ENCODE data around the gene TRIM28. TPM values are rescaled to one million over a fixed set of nuclear protein-coding genes. Genes with fewer than 3 reads are reported as not detected.

The TRIM28 gene
- total RNA-seq, 2 experiments from 2014 or later: 527 to 550 TPM

DNA sequence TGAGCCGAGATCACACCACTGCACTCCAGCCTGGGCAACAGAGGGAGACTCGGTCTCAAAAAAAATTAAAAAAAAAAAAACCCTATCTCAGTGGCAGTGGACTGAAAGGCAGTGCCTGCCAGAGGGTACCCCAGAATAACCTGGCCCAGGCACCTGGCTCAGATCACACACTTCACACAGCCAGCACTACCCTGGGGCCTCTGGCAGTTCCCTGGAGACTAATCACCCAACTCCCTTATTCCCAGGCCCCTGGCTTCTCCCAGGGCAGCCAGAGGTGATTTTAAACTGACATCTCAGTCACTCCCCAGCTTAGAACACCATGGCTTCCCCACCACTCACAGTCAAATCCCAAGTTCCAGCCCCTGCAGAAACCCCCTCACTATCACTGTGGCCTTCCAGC is 28.6 kb upstream of the TRIM28 start:
- intact Hi-C loops (cut with micrococcal nuclease): no loop called here
- CTCF ChIA-PET: interaction anchor here (1.6 kb wide), 1 partner anchor 66 kb away, joined by 4 read pairs; no protein-coding TSS in a partner anchor

DNA sequence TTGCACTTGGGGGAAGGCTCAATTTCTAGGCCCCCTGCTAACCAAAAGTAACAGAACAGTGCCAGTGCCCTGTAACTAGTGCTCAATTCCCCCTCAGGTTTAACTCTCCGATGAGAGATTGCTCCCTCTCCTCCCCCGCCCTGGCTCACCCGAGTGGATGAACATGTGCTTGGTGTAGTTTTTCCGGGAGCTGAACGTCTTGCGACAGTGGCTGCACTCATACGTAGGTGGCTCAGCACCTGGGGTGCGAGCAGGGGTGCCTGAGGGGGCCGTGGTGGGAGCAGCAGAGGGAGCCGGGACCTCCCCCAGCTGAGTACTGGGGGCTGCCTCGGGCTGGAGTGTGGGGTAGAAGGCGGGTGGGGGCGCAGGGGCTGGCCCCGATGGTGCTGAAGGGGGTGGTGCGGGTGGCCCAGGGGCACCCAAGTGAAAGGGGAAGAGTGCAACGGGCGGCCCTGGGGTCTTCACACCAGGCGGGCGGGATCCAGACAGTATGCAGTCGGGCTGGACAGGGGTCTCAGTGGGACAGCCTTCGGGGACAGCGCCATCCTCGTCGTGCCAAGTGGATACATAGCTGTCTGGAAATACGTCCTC is 27.5 kb upstream of the TRIM28 start:
- ChIA-PET POLR2A (interaction anchor here (1.1 to 10.2 kb wide), 2 partner anchors 33 to 108 kb away, joined by 3 to 164 read pairs; partner anchors contain the start of genes CHMP2A, TRIM28 and ZNF584), CTCF (interaction anchor here (1.6 kb wide), 1 partner anchor 65 kb away, joined by 4 read pairs; no protein-coding TSS in a partner anchor)
- H3K36me3 Mint-ChIP-seq (ENCODE audit: low read depth): peaks cover 20% of the 10 kb centered on the region
- H3K27me3 Mint-ChIP-seq: no peaks in the 10 kb centered on the region
- peak overlapping the region; percentile 88 for H3K4me3 Mint-ChIP-seq
- TF ChIP-seq, protein P1, sequence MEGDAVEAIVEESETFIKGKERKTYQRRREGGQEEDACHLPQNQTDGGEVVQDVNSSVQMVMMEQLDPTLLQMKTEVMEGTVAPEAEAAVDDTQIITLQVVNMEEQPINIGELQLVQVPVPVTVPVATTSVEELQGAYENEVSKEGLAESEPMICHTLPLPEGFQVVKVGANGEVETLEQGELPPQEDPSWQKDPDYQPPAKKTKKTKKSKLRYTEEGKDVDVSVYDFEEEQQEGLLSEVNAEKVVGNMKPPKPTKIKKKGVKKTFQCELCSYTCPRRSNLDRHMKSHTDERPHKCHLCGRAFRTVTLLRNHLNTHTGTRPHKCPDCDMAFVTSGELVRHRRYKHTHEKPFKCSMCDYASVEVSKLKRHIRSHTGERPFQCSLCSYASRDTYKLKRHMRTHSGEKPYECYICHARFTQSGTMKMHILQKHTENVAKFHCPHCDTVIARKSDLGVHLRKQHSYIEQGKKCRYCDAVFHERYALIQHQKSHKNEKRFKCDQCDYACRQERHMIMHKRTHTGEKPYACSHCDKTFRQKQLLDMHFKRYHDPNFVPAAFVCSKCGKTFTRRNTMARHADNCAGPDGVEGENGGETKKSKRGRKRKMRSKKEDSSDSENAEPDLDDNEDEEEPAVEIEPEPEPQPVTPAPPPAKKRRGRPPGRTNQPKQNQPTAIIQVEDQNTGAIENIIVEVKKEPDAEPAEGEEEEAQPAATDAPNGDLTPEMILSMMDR (IDR thresholded peaks at IDR 0.05): no peak
- DNase-seq (no peak), ATAC-seq (no peak)
- H3K27ac Mint-ChIP-seq: no peak overlapping the region
- no peaks in the 10 kb centered on the region for H3K9me3 Mint-ChIP-seq
- intact Hi-C loops (cut with micrococcal nuclease): no loop called here
- peaks cover 39% of the 10 kb centered on the region for H3K4me1 Mint-ChIP-seq (ENCODE audit: low read depth)

More for the DNA sequence above, 28.6 kb upstream of the TRIM28 start:
- peak overlapping the region; percentile 56 for H3K27ac Mint-ChIP-seq
- H3K4me3 Mint-ChIP-seq: peak overlapping the region; percentile 88
- TF ChIP-seq, protein P1 (IDR thresholded peaks at IDR 0.05): no peak
- no peak for ATAC-seq
- H3K9me3 Mint-ChIP-seq: no peaks in the 10 kb centered on the region
- H3K4me1 Mint-ChIP-seq (ENCODE audit: low read depth): peaks cover 35% of the 10 kb centered on the region
- POLR2A ChIA-PET: interaction anchor here (10.2 kb wide), 1 partner anchor 34 kb away, joined by 164 read pairs; the partner anchor contains the start of genes CHMP2A and TRIM28
- no peaks in the 10 kb centered on the region for H3K27me3 Mint-ChIP-seq
- peaks cover 20% of the 10 kb centered on the region for H3K36me3 Mint-ChIP-seq (ENCODE audit: low read depth)
- DNase-seq: no peak

DNA sequence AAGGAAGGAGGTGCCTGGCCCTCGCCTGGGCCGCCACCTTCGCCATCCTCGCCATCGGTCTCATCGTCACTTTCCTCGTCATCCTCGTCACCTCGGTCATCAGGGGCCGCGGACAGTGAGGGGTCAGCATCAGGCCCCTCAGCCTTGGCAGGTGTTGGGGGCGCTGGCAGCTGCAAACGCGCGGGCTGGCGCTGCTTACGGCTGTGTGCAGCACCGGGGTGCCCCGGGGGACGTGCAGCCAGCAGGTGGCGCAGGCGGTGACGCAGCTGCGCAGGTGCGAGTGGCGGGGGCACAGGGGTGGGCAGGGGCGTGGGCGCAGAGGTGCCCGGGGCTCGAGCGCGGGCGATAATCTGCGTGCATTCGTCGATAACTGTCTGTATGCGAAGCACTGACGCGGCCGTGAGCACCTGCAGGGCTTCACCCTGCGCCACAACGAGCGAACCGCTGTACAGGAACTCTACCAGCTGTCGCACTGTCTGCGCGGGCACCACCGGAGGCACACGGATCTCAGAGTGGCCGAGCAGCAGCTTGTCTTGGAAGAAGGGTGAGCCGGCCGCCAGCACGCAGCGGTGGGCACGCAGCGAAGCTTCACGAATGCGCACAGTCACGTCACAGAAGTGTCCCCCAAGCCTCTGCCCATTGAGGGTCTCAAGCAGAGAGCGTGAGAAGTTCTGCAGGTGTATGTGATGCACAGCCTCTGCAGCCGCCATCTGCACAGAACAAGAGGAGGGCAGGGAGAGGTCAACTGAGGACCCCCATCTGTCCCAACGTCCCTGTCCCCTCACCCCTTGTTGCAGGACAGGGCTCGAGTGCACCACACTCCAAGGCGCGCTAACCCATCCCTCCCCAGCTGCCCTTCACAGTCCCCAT is 26.7 kb upstream of the TRIM28 start:
- Mint-ChIP-seq H3K4me3 (peak overlapping the region; percentile 88), H3K36me3 (ENCODE audit: low read depth) (peaks cover 20% of the 10 kb centered on the region), H3K4me1 (ENCODE audit: low read depth) (peaks cover 40% of the 10 kb centered on the region), H3K9me3 (no peaks in the 10 kb centered on the region), H3K27me3 (no peaks in the 10 kb centered on the region), H3K27ac (no peak overlapping the region)
- TF ChIP-seq, protein P1 (IDR thresholded peaks at IDR 0.05): peak; percentile 30
- ATAC-seq (no peak), DNase-seq (no peak)
- ChIA-PET CTCF (interaction anchor here (0.8 to 5.5 kb wide), 3 partner anchors 15 to 61 kb away, joined by 3 to 131 read pairs (median 3); no protein-coding TSS in a partner anchor), POLR2A (interaction anchor here (1.1 to 10.2 kb wide), 5 partner anchors 16 to 109 kb away, joined by 3 to 164 read pairs (median 19); partner anchors contain the start of genes CHMP2A, TRIM28 and ZNF584)
- intact Hi-C loops (cut with micrococcal nuclease): no loop called here

DNA sequence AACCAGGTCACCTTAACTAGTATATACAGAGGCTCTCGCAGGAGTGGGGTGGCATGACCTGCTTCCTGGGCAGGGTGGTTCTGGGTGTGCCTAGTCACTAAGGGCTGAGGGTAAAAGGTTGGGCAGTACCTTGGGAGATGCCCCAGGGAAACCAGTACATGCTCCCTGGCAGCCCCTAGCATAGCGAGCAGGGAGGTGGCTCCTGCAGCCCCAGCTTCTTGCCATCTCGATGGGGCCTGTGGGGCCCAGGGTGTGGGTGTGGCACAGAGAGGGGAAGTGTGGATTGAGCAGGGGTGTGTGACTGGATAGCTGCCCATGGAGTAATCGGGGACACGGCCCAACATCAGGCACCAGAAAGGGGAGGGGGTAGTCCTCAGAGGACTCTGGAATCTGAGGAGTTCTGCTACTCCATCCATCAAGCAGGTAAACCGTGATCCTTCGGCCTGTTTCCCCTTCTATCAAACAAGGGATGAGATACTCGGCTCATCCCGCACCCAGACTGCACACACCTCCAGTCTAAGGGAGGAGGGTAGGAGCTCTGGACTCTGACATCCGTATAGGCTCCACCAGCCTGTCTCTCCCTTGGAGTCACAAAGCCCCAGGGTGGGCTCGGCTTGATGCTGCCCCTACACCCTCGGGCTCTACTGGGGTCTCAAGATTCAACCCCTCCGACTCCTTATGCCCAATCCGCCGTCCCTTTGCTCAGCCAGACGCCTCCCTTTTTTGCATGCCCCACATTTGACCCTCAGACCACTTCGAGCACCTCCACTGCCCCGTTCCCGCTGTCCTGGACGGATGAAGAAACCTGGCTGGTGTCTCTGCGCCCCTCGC is 25.4 kb upstream of the TRIM28 start:
- Mint-ChIP-seq H3K9me3 (no peaks in the 10 kb centered on the region), H3K4me3 (peak overlapping the region; percentile 88), H3K27me3 (no peaks in the 10 kb centered on the region), H3K27ac (peak overlapping the region; percentile 96), H3K4me1 (ENCODE audit: low read depth) (peaks cover 40% of the 10 kb centered on the region), H3K36me3 (ENCODE audit: low read depth) (peaks cover 20% of the 10 kb centered on the region)
- DNase-seq: peak; percentile 42
- CTCF ChIA-PET: interaction anchor here (0.6 to 5.5 kb wide), 22 partner anchors 10 to 300 kb away, joined by 3 to 131 read pairs (median 4); partner anchors contain the start of genes CHMP2A, ERVK3-1, TRIM28 and UBE2M
- ATAC-seq: no peak
- POLR2A ChIA-PET: interaction anchor here (0.5 to 10.2 kb wide), 20 partner anchors 9 to 336 kb away, joined by 3 to 164 read pairs (median 7); partner anchors contain the start of genes CHMP2A, ERVK3-1, RPS5 and TRIM28
- TF ChIP-seq, protein P1 (IDR thresholded peaks at IDR 0.05): no peak
- intact Hi-C loops (cut with micrococcal nuclease): no loop called here

All from activated CD8-positive, alpha-beta T cell treated with anti-CD3 and anti-CD28 coated beads for 36 hours (primary cell).